SJCRH30 (cell line): ENCODE measurements around the gene TAC3. TPM values are rescaled to one million over a fixed set of nuclear protein-coding genes. Genes with fewer than 3 reads are reported as not detected.
"Not testable (repeated sequence)": the region's sequence is repeated elsewhere in the genome, so short reads cannot be mapped to it uniquely, and the experiment has no call there.

Source experiments
- DNase-seq, 2 experiments: peaks; one replicate each; pipeline ENCODE4 v3.0.0-alpha.2; 2015 to 2020
- H3K27ac ChIP-seq: fragments of 250-450 bp; sonication (Bioruptor Pico); 2 replicates; pipeline ENCODE4 v1.5.1; 2020; ENCODE audit warnings: mild to moderate bottlenecking, moderate library complexity
- H3K27me3 ChIP-seq: fragments of 250-450 bp; sonication (Bioruptor Pico); 2 replicates; pipeline ENCODE4 v1.5.1; 2020; ENCODE audit warnings: mild to moderate bottlenecking, moderate library complexity
- H3K36me3 ChIP-seq: fragments of 250-450 bp; sonication (Bioruptor Pico); 2 replicates; pipeline ENCODE4 v1.5.1; 2020; ENCODE audit warnings: mild to moderate bottlenecking, moderate library complexity
- H3K4me1 ChIP-seq: fragments of 250-450 bp; sonication (Bioruptor Pico); 2 replicates; pipeline ENCODE4 v1.5.1; 2020; ENCODE audit warnings: mild to moderate bottlenecking, moderate library complexity
- H3K4me3 ChIP-seq: fragments of 250-450 bp; sonication (Bioruptor Pico); 2 replicates; pipeline ENCODE4 v1.5.1; 2020; ENCODE audit warnings: mild to moderate bottlenecking, moderate library complexity
- H3K9me3 ChIP-seq: fragments of 250-450 bp; sonication (Bioruptor Pico); replicated peaks from 2 replicates; pipeline ENCODE4 v1.5.1; 2020; ENCODE audit warnings: mild to moderate bottlenecking, moderate library complexity
- total RNA-seq: library from RNA; depleted of rRNA; stranded (reverse); fragments of >200 nt; shearing (Covaris generic); gene quantifications from 2 replicates; pipeline ENCODE4 v1.2.3, GENCODE V29; 2014

Gene TAC3
- total RNA-seq, 1 experiment from 2014 or later, result not detected

GRCh38 chr12:57022324-57022723 is 6.0 kb upstream of the TAC3 start:
- DNase-seq, result peak in 1 of 2 experiments; percentile 57
- H3K4me3 ChIP-seq, H3K36me3 ChIP-seq, H3K27ac ChIP-seq, H3K4me1 ChIP-seq, H3K9me3 ChIP-seq: not testable (repeated sequence)
- peaks cover 82% of the 10 kb centered on the region for H3K27me3 ChIP-seq

DNA sequence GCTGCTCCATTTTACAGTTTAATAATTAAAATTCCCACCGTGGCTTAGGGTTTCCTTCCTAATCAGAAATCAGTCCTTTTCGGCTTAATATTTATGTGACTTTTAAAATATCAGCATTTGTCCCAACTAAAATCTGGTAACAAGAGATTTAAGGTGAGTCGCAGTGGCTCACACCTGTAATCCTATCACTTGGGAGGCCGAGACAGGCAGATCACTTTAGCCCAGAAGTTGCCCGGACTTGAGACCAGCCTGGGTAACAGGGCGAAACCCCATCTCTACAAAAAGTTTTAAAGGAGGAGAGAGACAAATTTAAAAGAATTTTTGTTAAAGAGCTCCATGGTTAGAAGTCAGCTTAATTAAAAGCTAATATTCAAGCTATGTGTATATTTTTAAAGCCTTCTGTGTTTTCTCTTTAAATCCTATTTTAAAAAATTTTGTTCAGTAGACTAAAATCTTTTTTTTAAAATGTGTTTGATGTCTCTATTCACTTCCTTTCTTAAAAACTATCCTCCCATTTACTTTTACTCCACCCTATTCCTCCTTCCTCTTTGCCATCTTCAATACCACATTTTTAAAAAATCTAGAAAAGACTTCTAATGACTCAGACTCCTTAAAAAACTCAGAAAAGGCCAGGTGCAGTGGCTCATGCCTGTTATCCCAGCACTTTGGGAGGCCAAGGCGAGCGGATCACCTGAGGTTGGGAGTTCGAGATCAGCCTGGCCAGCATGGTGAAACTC is 3.8 kb upstream of the TAC3 start:
- no peak for DNase-seq
- H3K27ac ChIP-seq, result no peak overlapping the region

GRCh38 chr12:57018906-57019305 is 2.6 kb upstream of the TAC3 start:
- H3K36me3 ChIP-seq, result no peaks in the 10 kb centered on the region; the same call in 1 of the 2 replicates
- no peak overlapping the region for H3K27ac ChIP-seq
- peaks cover 82% of the 10 kb centered on the region for H3K27me3 ChIP-seq
- no peak for DNase-seq
- no peaks in the 10 kb centered on the region for H3K4me1 ChIP-seq
- no peaks in the 10 kb centered on the region for H3K9me3 ChIP-seq
- no peak overlapping the region for H3K4me3 ChIP-seq

More for the DNA sequence above, 3.8 kb upstream of the TAC3 start:
- H3K9me3 ChIP-seq, result no peaks in the 10 kb centered on the region
- no peaks in the 10 kb centered on the region for H3K4me1 ChIP-seq
- H3K27me3 ChIP-seq, result peaks cover 83% of the 10 kb centered on the region
- H3K36me3 ChIP-seq, result no peaks in the 10 kb centered on the region; the same call in 1 of the 2 replicates
- H3K4me3 ChIP-seq, result no peak overlapping the region

DNA sequence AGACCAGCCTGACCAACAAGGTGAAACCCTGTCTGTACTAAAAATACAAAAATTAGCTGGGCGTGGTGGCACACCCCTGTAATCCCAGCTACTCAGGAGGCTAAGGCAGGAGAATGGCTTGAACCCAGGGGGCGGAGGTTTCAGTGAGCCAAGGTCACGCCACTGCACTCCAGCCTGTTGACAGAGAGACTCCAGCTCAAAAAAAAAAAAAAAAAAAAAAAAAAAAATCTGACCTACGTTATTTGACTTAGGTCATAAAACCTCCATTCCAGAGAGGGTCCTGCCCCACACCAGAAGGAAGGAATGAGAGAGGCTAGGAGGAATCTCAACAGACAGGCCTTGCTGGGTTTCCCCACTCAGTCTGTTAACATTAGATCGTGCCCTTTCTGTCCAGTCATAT is 2.0 kb upstream of the TAC3 start:
- H3K36me3 ChIP-seq, H3K9me3 ChIP-seq, H3K4me3 ChIP-seq, DNase-seq, H3K4me1 ChIP-seq, H3K27ac ChIP-seq: not testable (repeated sequence)
- H3K27me3 ChIP-seq, result peaks cover 83% of the 10 kb centered on the region

DNA sequence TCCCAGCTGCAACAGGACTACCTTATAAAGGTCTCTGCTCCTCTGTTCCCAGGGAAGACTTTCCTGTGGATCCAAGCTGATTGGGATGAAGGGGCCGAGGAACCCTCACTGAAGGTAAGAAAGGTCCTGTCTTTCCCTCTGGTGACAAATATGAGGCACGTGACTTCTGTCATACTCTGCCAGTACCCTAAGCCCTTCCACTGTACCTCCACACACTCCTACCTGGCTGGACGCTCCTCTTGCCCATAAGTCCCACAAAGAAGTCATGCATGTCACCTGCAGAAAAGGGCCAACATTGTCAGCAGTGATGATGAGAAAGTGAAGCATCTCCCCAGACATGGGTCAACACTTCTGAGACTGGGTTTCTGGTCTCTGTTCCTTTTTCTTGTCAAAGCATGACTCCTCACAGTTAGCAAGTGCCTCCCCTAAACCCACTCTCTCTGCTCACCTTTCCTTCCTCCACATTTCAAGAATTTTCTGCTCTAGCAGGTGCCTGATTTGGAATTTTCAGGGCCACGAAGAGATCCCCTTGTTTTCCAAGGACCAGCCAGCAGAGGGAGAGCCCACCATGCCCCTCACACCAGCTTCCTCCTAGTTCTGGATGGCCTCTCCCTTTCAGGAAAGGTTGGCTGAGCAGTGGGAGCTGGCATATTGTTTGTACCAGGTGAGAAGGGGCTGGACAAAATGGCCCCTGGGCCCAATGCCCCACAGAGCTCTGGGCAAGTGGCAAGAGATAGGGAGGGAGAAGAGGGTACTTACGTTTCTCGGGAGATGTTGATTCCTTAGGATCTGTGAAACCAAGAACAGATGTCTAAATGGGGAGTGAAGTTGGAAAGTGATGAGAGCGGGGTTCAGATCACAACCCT is 3.5 kb downstream of the TAC3 start:
- DNase-seq, result no peak
- H3K36me3 ChIP-seq, result no peaks in the 10 kb centered on the region

DNA sequence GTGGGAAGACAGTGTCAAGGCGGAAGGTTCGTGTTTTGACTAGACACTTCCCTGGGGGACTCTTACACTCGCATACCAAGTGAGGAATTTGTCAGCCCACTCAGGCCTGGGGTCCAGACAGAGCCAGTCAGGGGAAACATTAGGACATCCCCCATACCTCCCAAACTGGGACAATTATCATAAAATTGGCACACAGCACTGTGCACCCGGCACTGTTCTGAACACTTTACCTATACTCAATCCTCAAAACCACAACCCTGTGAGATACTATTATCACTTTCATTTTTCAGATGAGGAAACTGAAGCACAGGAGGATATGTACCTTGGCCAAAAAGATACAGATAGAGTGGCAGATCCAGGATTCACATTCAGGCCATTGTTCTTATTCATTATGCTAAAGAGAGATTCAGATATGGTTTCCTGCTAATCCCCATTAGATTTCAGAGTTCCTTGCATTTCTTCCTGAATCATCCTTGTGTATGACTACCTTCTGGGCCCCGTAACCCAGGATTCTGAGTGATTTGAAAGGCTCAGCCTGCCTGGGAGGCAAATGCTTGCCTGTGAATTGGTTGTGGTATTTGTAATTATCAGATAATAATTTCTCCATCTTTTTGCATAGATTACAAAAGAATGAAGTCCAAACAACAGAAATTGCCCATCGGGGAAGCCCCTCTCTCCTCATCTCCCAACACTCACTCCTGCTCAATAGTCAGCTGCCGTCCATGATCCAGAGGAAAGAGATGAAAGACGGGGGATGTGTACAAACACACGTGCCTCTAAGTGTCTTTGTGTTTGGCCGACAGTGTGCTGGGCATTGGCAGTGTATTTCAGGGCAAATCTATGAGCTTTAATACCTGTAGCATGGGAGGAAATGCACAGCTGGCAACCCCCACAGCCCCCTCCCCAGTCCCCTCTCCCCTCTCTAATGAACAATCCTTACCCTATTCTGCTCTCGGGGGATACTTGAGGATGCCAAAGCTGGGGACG is 4.6 kb downstream of the TAC3 start:
- Histone ChIP-seq H3K9me3 (no peaks in the 10 kb centered on the region), H3K4me1 (peaks cover 13% of the 10 kb centered on the region), H3K27ac (no peak overlapping the region), H3K4me3 (no peak overlapping the region), H3K36me3 (no peaks in the 10 kb centered on the region), H3K27me3 (peaks cover 63% of the 10 kb centered on the region)
- DNase-seq, result no peak

More for the DNA sequence above, 3.5 kb downstream of the TAC3 start:
- H3K27me3 ChIP-seq, result peaks cover 71% of the 10 kb centered on the region
- peaks cover 11% of the 10 kb centered on the region for H3K4me1 ChIP-seq
- H3K4me3 ChIP-seq, result no peak overlapping the region
- H3K9me3 ChIP-seq, result no peaks in the 10 kb centered on the region
- no peak overlapping the region for H3K27ac ChIP-seq

GRCh38 chr12:57010627-57011247 is 5.6 kb downstream of the TAC3 start:
- peaks cover 55% of the 10 kb centered on the region for H3K27me3 ChIP-seq
- no peak for DNase-seq
- no peak overlapping the region for H3K27ac ChIP-seq
- peaks cover 14% of the 10 kb centered on the region for H3K4me1 ChIP-seq
- H3K36me3 ChIP-seq, result no peaks in the 10 kb centered on the region
- H3K9me3 ChIP-seq, result no peaks in the 10 kb centered on the region
- H3K4me3 ChIP-seq, result no peak overlapping the region

DNA sequence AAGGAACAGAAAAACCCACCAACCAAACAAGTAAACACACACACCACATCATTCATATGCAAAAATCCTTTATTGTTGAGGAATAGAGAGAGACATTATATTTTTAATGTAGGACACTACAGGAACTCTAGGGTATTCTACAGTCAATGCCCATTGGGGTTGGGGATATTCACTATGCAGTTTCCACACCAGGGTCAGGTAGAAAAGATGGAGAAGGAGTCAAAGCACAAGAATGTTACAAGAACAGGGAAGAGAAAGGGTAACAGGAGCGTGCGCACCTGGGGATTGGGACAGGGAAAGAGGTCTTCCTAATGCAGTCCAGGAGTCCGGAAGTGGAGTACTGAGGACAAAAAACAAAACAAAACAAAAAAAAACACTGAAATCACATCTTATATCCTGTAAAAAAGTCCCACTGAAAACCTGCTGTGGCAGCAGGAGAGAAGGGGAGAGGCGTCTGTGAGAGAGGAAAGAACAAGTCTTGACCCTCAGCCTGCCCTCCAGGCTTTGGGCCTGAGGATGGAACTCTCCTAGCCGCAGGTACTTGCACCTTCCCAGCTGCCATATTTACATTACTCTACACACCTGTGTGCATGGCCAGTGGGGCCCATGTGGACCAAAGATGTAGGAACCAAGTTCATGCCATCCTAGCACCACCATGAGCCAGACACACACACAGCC is 6.2 kb downstream of the TAC3 start:
- peaks cover 48% of the 10 kb centered on the region for H3K27me3 ChIP-seq

DNA sequence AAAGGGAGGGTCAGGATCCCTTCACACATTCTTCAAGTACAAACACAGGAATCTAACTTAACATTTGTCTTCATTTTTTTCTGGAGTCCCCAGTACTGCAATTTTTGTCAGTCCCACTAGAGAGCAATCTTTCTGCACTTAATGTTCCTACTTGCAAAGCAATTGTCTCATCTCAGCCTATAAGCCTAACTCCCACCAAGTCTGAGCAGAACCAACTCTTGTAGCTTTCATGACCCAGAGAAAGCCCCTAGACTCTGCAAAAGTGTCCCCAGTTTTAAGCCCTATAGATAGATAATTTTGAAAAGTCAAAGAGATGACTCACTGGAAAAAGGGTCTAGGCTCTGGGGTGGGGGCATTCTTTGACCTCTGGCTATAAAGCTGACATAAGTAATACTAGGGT is 8.2 kb downstream of the TAC3 start:
- peak; percentile 74 to 95 for DNase-seq
- Histone ChIP-seq H3K27me3 (peaks cover 31% of the 10 kb centered on the region), H3K27ac (no peak overlapping the region), H3K4me3 (no peak overlapping the region), H3K9me3 (no peaks in the 10 kb centered on the region), H3K4me1 (peaks cover 20% of the 10 kb centered on the region), H3K36me3 (peaks cover 18% of the 10 kb centered on the region)

More for the DNA sequence above, 6.2 kb downstream of the TAC3 start:
- Histone ChIP-seq H3K9me3 (no peaks in the 10 kb centered on the region), H3K4me1 (peaks cover 19% of the 10 kb centered on the region), H3K27ac (no peak overlapping the region), H3K4me3 (no peak overlapping the region), H3K36me3 (no peaks in the 10 kb centered on the region)
- no peak for DNase-seq

- Histone ChIP-seq H3K27ac (no peak overlapping the region), H3K4me3 (peak overlapping the region; percentile 97)
Measured at GRCh38 chr12:57006809-57007475, 9.4 kb downstream of the TAC3 start.

DNA sequence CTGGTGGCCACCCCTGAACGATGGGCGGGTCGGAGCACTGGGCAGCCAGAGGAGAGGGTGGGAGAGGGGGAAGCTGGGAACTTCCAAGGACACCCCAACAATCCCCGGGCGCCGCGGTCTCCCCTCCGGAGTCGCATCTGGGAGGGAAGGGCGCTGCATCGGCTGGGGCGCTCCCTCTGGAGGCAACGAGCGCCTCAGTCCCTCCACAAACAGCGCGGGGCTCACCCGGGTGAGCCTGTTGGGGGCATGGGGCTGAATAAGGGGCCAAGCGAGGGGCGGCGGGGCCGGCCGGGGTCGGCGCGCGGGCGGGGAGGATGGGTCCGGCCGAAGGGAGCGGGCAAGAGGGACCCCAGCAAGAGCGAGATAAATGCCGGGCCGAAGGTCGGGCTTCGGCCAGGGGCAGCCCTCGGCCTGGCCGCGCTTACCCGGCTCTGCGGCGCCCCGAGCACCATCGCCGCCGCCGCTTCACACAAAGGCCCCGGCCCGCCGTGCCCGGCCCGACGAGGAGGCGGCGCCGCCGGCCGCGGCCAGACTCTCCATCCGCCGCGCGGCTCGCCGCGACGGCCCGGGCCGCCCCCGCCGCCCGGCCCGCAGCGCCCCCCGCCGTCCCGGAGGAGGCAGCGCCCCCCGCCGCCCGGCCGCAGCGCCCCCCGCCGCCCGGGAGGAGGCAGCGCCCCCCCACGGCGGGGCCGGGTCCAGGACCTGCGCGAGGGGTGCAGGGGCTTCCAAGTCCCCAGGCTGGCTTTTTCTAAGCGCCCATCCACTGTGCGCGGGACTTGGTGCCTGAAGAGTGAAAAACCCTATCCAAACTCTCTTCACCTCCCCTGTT is 10.1 kb downstream of the TAC3 start, which contains the start of gene ZBTB39:
Gene ZBTB39, minus strand, starts transcription at position 567 of the 829 bp plus-strand sequence. CDS start 1,629 bp downstream, outside the sequence.
- peak; percentile 93 to 98 for DNase-seq
- peak within 1 kb of the TSS; percentile 53 for H3K27ac ChIP-seq

More at GRCh38 chr12:57006809-57007475, 9.4 kb downstream of the TAC3 start:
- Histone ChIP-seq H3K9me3 (no peaks in the 10 kb centered on the region), H3K27me3 (peaks cover 22% of the 10 kb centered on the region), H3K4me1 (peaks cover 20% of the 10 kb centered on the region), H3K36me3 (peaks cover 30% of the 10 kb centered on the region)
- no peak for DNase-seq

DNA sequence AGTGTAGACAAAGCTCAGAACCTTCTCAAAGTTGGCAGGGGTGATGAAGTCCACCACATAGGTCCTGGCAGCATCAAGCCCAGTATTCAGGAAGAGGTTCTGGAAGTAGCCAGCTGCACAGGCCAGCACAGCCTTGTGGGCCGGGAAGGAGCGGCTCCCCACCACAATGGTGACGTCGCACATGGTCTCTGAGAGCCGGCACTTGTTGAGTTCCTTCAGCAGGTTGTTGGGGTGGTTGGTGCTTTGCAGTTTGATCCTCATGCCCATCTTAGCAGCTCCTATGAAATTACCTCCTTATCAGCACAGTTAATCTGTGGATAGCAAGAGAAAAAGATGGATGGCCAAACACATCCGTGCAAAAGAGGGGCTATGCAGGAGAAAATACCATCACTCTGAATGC is 11.7 kb downstream of the TAC3 start:
- Histone ChIP-seq H3K4me1 (peaks cover 20% of the 10 kb centered on the region), H3K27ac (no peak overlapping the region), H3K9me3 (no peaks in the 10 kb centered on the region), H3K36me3 (peaks cover 53% of the 10 kb centered on the region), H3K4me3 (no peak overlapping the region), H3K27me3 (peaks cover 3% of the 10 kb centered on the region; the same call in 1 of the 2 replicates)
- DNase-seq, result peak in 1 of 2 experiments; percentile 22

More for the DNA sequence above, 10.1 kb downstream of the TAC3 start, which contains the start of gene ZBTB39:
- peaks cover 14% of the 10 kb centered on the region; the same call in 1 of the 2 replicates for H3K27me3 ChIP-seq
- no peaks in the 10 kb centered on the region for H3K9me3 ChIP-seq
- H3K4me3 ChIP-seq, result peak within 1 kb of the TSS; percentile 97
- peaks cover 20% of the 10 kb centered on the region for H3K4me1 ChIP-seq
- peaks cover 38% of the 10 kb centered on the region for H3K36me3 ChIP-seq
